Caco-2 (cell line): ENCODE measurements around the gene MORC3. TPM values are rescaled to one million over a fixed set of nuclear protein-coding genes. Genes with fewer than 3 reads are reported as not detected.

Experiments used
- BruUV-seq: library from RNA; stranded (reverse); fragments of 400-500 nt; replicated peaks from 2 replicates; lab custom pipeline; 2021; lab: Mats Ljungman, UMichigan
- CTCF ChIA-PET: fragments of 300-600 bp; sonication (Branson Sonifier 250); formaldehyde crosslinking; loops from one replicate; lab custom pipeline; 2022; ENCODE audit warnings: antibody characterized with exemption; lab: Charles Lee
- POLR2A ChIA-PET: fragments of 300-600 bp; sonication (Branson Sonifier 250); formaldehyde crosslinking; loops from one replicate; lab custom pipeline; 2022; ENCODE audit warnings: antibody characterized with exemption; lab: Charles Lee
- DNase-seq, 2 experiments: peaks; one replicate each; pipeline versions ENCODE4 v3.0.0 to v3.0.0-alpha.2; 2020 to 2022
- H3K27me3 ChIP-seq: replicated peaks from 2 replicates; pipeline ENCODE4 v1.6.0; 2011; ENCODE audit warnings: low read length; ENCODE audit not compliant: control insufficient read depth, insufficient read depth
- H3K36me3 ChIP-seq: 2 replicates; pipeline ENCODE4 v1.5.1; 2011; ENCODE audit warnings: low read length; ENCODE audit not compliant: control insufficient read depth, insufficient read depth
- H3K4me1 ChIP-seq: fragments of 250-450 bp; sonication (Bioruptor Pico); 2 replicates; pipeline ENCODE4 v1.5.1; 2020; ENCODE audit warnings: mild to moderate bottlenecking
- H3K4me3 ChIP-seq: 2 replicates; pipeline ENCODE4 v1.5.1; 2011; ENCODE audit warnings: low read depth, mild to moderate bottlenecking, control low read depth, low read length
- H3K9me3 ChIP-seq: fragments of 250-450 bp; sonication (Bioruptor Pico); 2 replicates; pipeline ENCODE4 v1.5.1; 2020; ENCODE audit warnings: mild to moderate bottlenecking, moderate library complexity
- H3K27ac Mint-ChIP-seq: one replicate; pipeline ENCODE4 v1.8.0; 2022; ENCODE audit warnings: mixed read lengths; ENCODE audit not compliant: unreplicated experiment
- H3K27me3 Mint-ChIP-seq: one replicate; pipeline ENCODE4 v1.8.0; 2022; ENCODE audit warnings: mixed read lengths; ENCODE audit not compliant: insufficient read depth, unreplicated experiment
- H3K36me3 Mint-ChIP-seq: one replicate; pipeline ENCODE4 v1.8.0; 2022; ENCODE audit warnings: mild to moderate bottlenecking, mixed read lengths; ENCODE audit not compliant: insufficient read depth, unreplicated experiment
- H3K4me1 Mint-ChIP-seq: one replicate; pipeline ENCODE4 v1.8.0; 2022; ENCODE audit warnings: low read depth, mixed read lengths; ENCODE audit not compliant: unreplicated experiment
- H3K4me3 Mint-ChIP-seq: one replicate; pipeline ENCODE4 v1.8.0; 2022; ENCODE audit warnings: mild to moderate bottlenecking, moderate library complexity, mixed read lengths; ENCODE audit not compliant: unreplicated experiment
- H3K9me3 Mint-ChIP-seq: one replicate; pipeline ENCODE4 v1.8.0; 2022; ENCODE audit warnings: mixed read lengths; ENCODE audit not compliant: unreplicated experiment
- CTCF ChIP-seq, 2 experiments: fragments of 200-600 bp in 1 of 2; IDR thresholded peaks; 1 replicate in 1 of 2; 2 replicates in 1 of 2; pipeline versions ENCODE4 v1.5.1 to v1.8.0; 2011 to 2022; ENCODE audit warnings: antibody characterized with exemption in 1 of 2, control low read depth in 1 of 2, inconsistent platforms in 1 of 2, low read depth in 1 of 2, low read length in 1 of 2, mild to moderate bottlenecking in 1 of 2, moderate library complexity in 1 of 2; ENCODE audit not compliant: insufficient read depth in 1 of 2, severe bottlenecking in 1 of 2, unreplicated experiment in 1 of 2
- intact Hi-C: fragments of 100-400 bp; cut with micrococcal nuclease; formaldehyde crosslinking; loops from one replicate; pipeline ENCODE4 v1.10.0; 2022; ENCODE audit not compliant: unreplicated experiment
- total RNA-seq: library from RNA; stranded (reverse); gene quantifications from 2 replicates; pipeline ENCODE4 v1.2.3, GENCODE V29; 2022

Gene MORC3
- total RNA-seq, 1 experiment from 2014 or later: 23.3 TPM

DNA sequence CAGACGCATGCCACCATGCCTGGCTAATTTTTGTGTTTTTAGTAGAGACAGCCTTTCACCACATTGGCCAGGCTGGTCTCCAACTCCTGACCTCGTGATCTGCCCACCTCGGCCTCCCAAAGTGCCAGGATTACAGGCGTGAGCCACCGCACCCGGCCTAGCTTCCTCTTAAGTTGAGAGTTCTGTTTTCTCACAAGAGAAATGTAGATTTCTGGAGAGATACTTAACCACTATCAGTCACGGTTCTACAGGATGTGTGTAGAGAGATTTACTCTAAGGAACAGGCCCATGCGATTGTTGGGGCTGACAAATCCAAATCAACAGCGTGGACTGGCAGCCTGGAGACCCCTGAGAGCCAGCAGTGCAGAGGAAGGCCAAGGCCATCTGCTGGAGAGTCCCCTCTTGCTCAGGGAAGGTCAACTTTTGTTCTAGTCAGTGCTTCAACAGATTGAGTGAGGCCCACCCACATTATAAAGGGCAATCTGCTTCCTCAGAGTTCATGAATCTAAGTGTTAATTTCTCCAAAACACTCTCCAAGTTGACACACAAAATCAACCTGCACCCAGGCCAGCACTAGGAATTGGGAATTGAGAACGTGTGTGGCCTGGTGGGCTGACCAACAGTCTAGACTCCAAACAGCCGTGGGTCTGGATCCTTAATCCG is 103.9 kb downstream of the MORC3 start:
- H3K4me3 ChIP-seq: no peak overlapping the region
- Mint-ChIP-seq H3K4me3 (no peak overlapping the region), H3K4me1 (no peaks in the 10 kb centered on the region), H3K36me3 (no peaks in the 10 kb centered on the region), H3K27ac (no peak overlapping the region), H3K27me3 (no peaks in the 10 kb centered on the region), H3K9me3 (no peaks in the 10 kb centered on the region)
- H3K9me3 ChIP-seq: no peaks in the 10 kb centered on the region
- H3K4me1 ChIP-seq: no peaks in the 10 kb centered on the region
- no peaks in the 10 kb centered on the region for H3K27me3 ChIP-seq
- BruUV-seq: no TSS peak
- intact Hi-C loops: loop anchor here (5.0 kb wide), 1 partner anchor 503 kb away; no protein-coding TSS in a partner anchor
- DNase-seq: no peak
- ChIA-PET CTCF (no interaction called here), POLR2A (no interaction called here)
- H3K36me3 ChIP-seq: no peaks in the 10 kb centered on the region
- TF ChIP-seq CTCF (IDR thresholded peaks at IDR 0.05; ENCODE audit: insufficient read depth in 1 of 2, low read depth in 1 of 2, low read length in 1 of 2, severe bottlenecking in 1 of 2, unreplicated experiment in 1 of 2): no peak

- CTCF ChIA-PET: no interaction called here
- DNase-seq: no peak
- H3K36me3 Mint-ChIP-seq: no peaks in the 10 kb centered on the region
- BruUV-seq: no TSS peak
- H3K27me3 Mint-ChIP-seq: no peaks in the 10 kb centered on the region
- peaks cover 4% of the 10 kb centered on the region; the same call in 1 of the 2 replicates for H3K4me1 ChIP-seq
- H3K27ac Mint-ChIP-seq: no peak overlapping the region
- no peaks in the 10 kb centered on the region for H3K27me3 ChIP-seq
- H3K4me3 Mint-ChIP-seq: no peak overlapping the region
- H3K9me3 Mint-ChIP-seq: no peaks in the 10 kb centered on the region
- no peak overlapping the region for H3K4me3 ChIP-seq
- intact Hi-C loops: loop anchor here (5.0 kb wide), 1 partner anchor 503 kb away; no protein-coding TSS in a partner anchor
- POLR2A ChIA-PET: no interaction called here
- no peaks in the 10 kb centered on the region for H3K4me1 Mint-ChIP-seq
- no peaks in the 10 kb centered on the region for H3K9me3 ChIP-seq
- no peaks in the 10 kb centered on the region for H3K36me3 ChIP-seq
- no peak for TF ChIP-seq CTCF (IDR thresholded peaks at IDR 0.05; ENCODE audit: insufficient read depth in 1 of 2, low read depth in 1 of 2, low read length in 1 of 2, severe bottlenecking in 1 of 2, unreplicated experiment in 1 of 2)
These were observed 104.6 kb downstream of the MORC3 start for GRCh38 chr21:36424592-36424991.

DNA sequence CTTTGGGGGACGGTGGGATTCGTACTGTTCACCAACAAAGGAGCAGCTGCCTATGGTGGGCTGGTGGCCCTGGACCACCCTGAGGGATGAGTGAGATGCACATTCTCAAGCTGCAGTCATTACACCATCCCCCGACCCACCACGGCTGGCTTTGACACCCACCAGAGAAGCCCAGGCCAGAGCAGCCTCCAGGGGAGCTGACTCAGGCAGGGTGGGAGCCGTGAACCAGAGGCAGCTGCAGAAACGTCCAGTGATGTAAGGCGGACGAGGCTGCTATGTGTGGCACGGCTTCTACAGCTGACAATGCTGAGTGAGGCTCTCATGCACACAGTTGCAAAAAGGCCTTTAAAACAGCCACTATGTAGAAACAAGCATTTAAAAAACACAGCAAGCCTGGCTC is 105.3 kb downstream of the MORC3 start:
- ChIA-PET CTCF (no interaction called here), POLR2A (no interaction called here)
- Mint-ChIP-seq H3K36me3 (no peaks in the 10 kb centered on the region), H3K9me3 (no peaks in the 10 kb centered on the region), H3K27me3 (no peaks in the 10 kb centered on the region), H3K27ac (no peak overlapping the region), H3K4me1 (peaks cover 6% of the 10 kb centered on the region), H3K4me3 (no peak overlapping the region)
- Histone ChIP-seq H3K27me3 (no peaks in the 10 kb centered on the region), H3K4me3 (no peak overlapping the region), H3K4me1 (peaks cover 6% of the 10 kb centered on the region; the same call in 1 of the 2 replicates), H3K36me3 (no peaks in the 10 kb centered on the region), H3K9me3 (no peaks in the 10 kb centered on the region)
- DNase-seq: no peak
- intact Hi-C loops: no loop called here
- no peak for TF ChIP-seq CTCF (IDR thresholded peaks at IDR 0.05; ENCODE audit: insufficient read depth in 1 of 2, low read depth in 1 of 2, low read length in 1 of 2, severe bottlenecking in 1 of 2, unreplicated experiment in 1 of 2)
- no TSS peak for BruUV-seq

Other genes starting within 250 kb of the MORC3 start
- gene CBR3, start 185.1 kb upstream of the MORC3 start, total RNA-seq: 0.46 TPM in 1 of 2 replicates, not detected in the other
- gene DOP1B, start 163.4 kb upstream of the MORC3 start, total RNA-seq: 15.9 and 16.7 TPM in 2 replicates
- 16.4 and 18.7 TPM in 2 replicates for gene CHAF1B, start 65.2 kb downstream of the MORC3 start, total RNA-seq
- gene CLDN14, start 159.9 kb downstream of the MORC3 start, total RNA-seq: not detected in 2 replicates